Endothelial cell of umbilical vein (primary cell): ENCODE results near the gene BUB3.

ENCODE experiments used
- CTCF ChIP-seq, 2 donors: IDR thresholded peaks; 1 replicate in 1 of 2; 2 replicates in 1 of 2; pipeline ENCODE4 v1.5.1; 2011; ENCODE audit warnings: low read length in 2 of 2, mild to moderate bottlenecking in 2 of 2, moderate library complexity in 2 of 2, control low read depth in 1 of 2, inconsistent platforms in 1 of 2, low read depth in 1 of 2; ENCODE audit not compliant: insufficient read depth in 1 of 2; ENCODE audit errors: extremely low read depth in 1 of 2
- EZH2 ChIP-seq: IDR thresholded peaks from 2 replicates; pipeline ENCODE4 v1.6.1; 2012; ENCODE audit warnings: borderline replicate concordance, low read depth, mild to moderate bottlenecking, moderate library complexity, low read length, inconsistent platforms; ENCODE audit not compliant: severe bottlenecking
- FOS ChIP-seq: IDR thresholded peaks from 2 replicates; pipeline ENCODE4 v1.6.1; 2011; ENCODE audit warnings: mild to moderate bottlenecking, low read length, moderate library complexity, borderline replicate concordance; ENCODE audit not compliant: insufficient read depth
- GATA2 ChIP-seq: IDR thresholded peaks from 2 replicates; pipeline ENCODE4 v1.7.0; 2011; ENCODE audit warnings: low read depth, mild to moderate bottlenecking, moderate library complexity, mixed read lengths, low read length; ENCODE audit not compliant: insufficient read length, insufficient read depth
- JUN ChIP-seq: IDR thresholded peaks from 2 replicates; pipeline ENCODE4 v1.6.1; 2011; ENCODE audit warnings: borderline replicate concordance, low read depth; ENCODE audit not compliant: insufficient read length, insufficient read depth
- MYC ChIP-seq: IDR thresholded peaks from one replicate; pipeline ENCODE4 v1.6.1; 2011; ENCODE audit warnings: mild to moderate bottlenecking, low read depth, low read length
- POLR2A ChIP-seq: IDR thresholded peaks from 2 replicates; pipeline ENCODE4 v1.6.1; 2012; ENCODE audit warnings: low read depth, mild to moderate bottlenecking, control low read depth, low read length
- POLR2AphosphoS5 ChIP-seq: IDR thresholded peaks from 2 replicates; pipeline ENCODE4 v1.6.1; 2012; ENCODE audit warnings: low read depth, mild to moderate bottlenecking, control low read depth, low read length, moderate library complexity; ENCODE audit not compliant: insufficient read depth
- TF ChIP-seq, protein P1 (sequence below): IDR thresholded peaks from 2 replicates; pipeline ENCODE4 v1.6.1; 2011; ENCODE audit not compliant: insufficient read depth, insufficient read length

DNA sequence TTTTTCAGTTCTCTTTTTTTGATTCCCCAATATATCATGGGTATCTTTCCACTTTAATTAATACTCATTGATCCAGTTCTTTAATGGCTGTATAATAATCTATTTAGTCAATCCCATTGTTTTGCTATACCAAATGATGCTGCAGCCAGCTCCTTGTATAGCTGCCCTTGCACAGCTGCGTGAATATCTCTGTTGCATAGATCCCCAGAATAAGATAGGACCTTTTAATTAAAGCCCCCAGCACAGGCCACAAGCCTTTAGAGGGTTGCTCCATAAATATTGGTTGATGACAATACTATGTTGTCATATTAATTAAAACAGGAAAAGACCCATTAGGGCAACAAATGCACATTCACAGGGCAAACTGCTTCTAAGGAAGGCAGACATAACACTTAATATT lies 57.9 kb downstream of the BUB3 start:
- no peak for TF ChIP-seq POLR2A
- TF ChIP-seq CTCF (IDR thresholded peaks at IDR 0.05; ENCODE audit: extremely low read depth in 1 of 2, insufficient read depth in 1 of 2, low read depth in 1 of 2, low read length in 2 of 2) = no peak
- no peak for TF ChIP-seq EZH2
- TF ChIP-seq, protein P1, sequence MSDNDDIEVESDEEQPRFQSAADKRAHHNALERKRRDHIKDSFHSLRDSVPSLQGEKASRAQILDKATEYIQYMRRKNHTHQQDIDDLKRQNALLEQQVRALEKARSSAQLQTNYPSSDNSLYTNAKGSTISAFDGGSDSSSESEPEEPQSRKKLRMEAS = no peak
- TF ChIP-seq MYC = no peak
- no peak for TF ChIP-seq POLR2AphosphoS5
- no peak for TF ChIP-seq JUN
- TF ChIP-seq FOS = no peak
- no peak for TF ChIP-seq GATA2
